ENCODE measurements around the gene NIPBL.

NIPBL gene

DNA sequence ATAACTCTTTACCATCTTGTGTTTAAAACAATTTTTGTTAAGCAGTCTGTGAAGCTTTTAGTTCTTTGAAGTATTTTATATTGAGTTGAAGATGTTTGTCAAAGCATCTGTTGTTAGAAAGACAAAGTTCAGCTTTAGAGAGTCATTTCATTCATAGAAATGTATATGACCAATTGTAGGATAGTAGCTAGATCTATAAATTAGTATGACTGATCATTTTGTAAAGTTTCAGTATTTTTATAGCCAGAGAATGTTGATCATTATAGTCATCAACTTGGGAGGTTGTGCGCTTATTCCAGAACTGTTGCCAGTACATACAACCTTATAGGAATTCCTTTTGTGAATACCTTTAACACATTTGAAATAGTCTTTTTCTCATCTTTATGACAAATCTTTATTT lies 5.2 kb downstream of the NIPBL start:
- Histone ChIP-seq H2AFZ (no peak overlapping the region), H3K4me3 (ENCODE audit: low read depth, low read length) (no peak overlapping the region), H3K4me2 (ENCODE audit: low read length) (no peak overlapping the region), H3K79me2 (peaks cover 45% of the 10 kb centered on the region), H3K36me3 (ENCODE audit: control insufficient read depth, insufficient read depth, low read length) (no peaks in the 10 kb centered on the region), H3K27me3 (ENCODE audit: control insufficient read depth, insufficient read depth, low read length) (no peaks in the 10 kb centered on the region), H3K9ac (no peak overlapping the region), H3K9me3 (ENCODE audit: control insufficient read depth, low read length) (no peaks in the 10 kb centered on the region), H3K4me1 (peaks cover 3% of the 10 kb centered on the region), H3K27ac (no peak overlapping the region)
- TF ChIP-seq, protein P1, sequence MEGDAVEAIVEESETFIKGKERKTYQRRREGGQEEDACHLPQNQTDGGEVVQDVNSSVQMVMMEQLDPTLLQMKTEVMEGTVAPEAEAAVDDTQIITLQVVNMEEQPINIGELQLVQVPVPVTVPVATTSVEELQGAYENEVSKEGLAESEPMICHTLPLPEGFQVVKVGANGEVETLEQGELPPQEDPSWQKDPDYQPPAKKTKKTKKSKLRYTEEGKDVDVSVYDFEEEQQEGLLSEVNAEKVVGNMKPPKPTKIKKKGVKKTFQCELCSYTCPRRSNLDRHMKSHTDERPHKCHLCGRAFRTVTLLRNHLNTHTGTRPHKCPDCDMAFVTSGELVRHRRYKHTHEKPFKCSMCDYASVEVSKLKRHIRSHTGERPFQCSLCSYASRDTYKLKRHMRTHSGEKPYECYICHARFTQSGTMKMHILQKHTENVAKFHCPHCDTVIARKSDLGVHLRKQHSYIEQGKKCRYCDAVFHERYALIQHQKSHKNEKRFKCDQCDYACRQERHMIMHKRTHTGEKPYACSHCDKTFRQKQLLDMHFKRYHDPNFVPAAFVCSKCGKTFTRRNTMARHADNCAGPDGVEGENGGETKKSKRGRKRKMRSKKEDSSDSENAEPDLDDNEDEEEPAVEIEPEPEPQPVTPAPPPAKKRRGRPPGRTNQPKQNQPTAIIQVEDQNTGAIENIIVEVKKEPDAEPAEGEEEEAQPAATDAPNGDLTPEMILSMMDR (IDR thresholded peaks at IDR 0.05), result no peak

DNA sequence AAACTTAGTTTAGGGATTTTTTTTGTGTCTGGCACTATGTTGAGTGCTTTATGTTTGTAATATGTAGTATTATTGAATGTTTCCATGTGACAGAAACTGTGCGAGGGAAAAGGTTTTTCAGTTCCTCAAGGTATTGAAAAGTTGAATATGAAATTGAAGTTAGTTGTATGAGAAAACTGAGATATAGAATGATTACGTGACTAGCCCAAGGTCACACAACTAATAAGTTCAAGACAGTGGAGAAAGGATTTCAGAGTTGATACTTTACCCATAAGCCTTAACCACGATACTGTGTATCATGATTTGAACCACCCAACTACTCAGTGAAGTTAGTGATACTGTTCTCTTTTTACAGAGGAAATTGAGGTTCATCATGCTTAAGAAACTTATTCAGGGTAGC lies 5.7 kb downstream of the NIPBL start:
- Histone ChIP-seq H3K9me3 (ENCODE audit: control insufficient read depth, low read length) (no peaks in the 10 kb centered on the region), H3K9ac (no peak overlapping the region), H3K4me1 (peaks cover 3% of the 10 kb centered on the region), H3K79me2 (peaks cover 49% of the 10 kb centered on the region), H3K27ac (no peak overlapping the region), H3K4me3 (ENCODE audit: low read depth, low read length) (no peak overlapping the region), H3K36me3 (ENCODE audit: control insufficient read depth, insufficient read depth, low read length) (no peaks in the 10 kb centered on the region), H2AFZ (no peak overlapping the region), H3K4me2 (ENCODE audit: low read length) (no peak overlapping the region), H3K27me3 (ENCODE audit: control insufficient read depth, insufficient read depth, low read length) (no peaks in the 10 kb centered on the region)
- TF ChIP-seq, protein P1 (IDR thresholded peaks at IDR 0.05), result no peak

- Histone ChIP-seq H3K4me3 (ENCODE audit: low read depth, low read length) (no peak overlapping the region), H3K27ac (no peak overlapping the region), H3K9me3 (ENCODE audit: control insufficient read depth, low read length) (no peaks in the 10 kb centered on the region), H3K27me3 (ENCODE audit: control insufficient read depth, insufficient read depth, low read length) (no peaks in the 10 kb centered on the region), H3K9ac (no peak overlapping the region), H3K4me2 (ENCODE audit: low read length) (no peak overlapping the region), H3K36me3 (ENCODE audit: control insufficient read depth, insufficient read depth, low read length) (no peaks in the 10 kb centered on the region), H3K4me1 (peaks cover 3% of the 10 kb centered on the region), H3K79me2 (peaks cover 53% of the 10 kb centered on the region), H2AFZ (no peak overlapping the region)
- TF ChIP-seq, protein P1 (IDR thresholded peaks at IDR 0.05), result no peak
These were observed 7.4 kb downstream of the NIPBL start for GRCh38 chr5:36883894-36884462.

GRCh38 chr5:36885149-36885548 lies 8.6 kb downstream of the NIPBL start:
- no peaks in the 10 kb centered on the region for H3K4me1 ChIP-seq
- H3K79me2 ChIP-seq, result peaks cover 57% of the 10 kb centered on the region
- H3K4me3 ChIP-seq (ENCODE audit: low read depth, low read length), result no peak overlapping the region
- no peak overlapping the region for H3K9ac ChIP-seq
- H3K27me3 ChIP-seq (ENCODE audit: control insufficient read depth, insufficient read depth, low read length), result no peaks in the 10 kb centered on the region
- no peaks in the 10 kb centered on the region for H3K9me3 ChIP-seq (ENCODE audit: control insufficient read depth, low read length)
- no peak overlapping the region for H3K27ac ChIP-seq
- H3K4me2 ChIP-seq (ENCODE audit: low read length), result no peak overlapping the region
- no peak overlapping the region for H2AFZ ChIP-seq
- no peaks in the 10 kb centered on the region for H3K36me3 ChIP-seq (ENCODE audit: control insufficient read depth, insufficient read depth, low read length)
- TF ChIP-seq, protein P1 (IDR thresholded peaks at IDR 0.05), result no peak

All from parathyroid adenoma (tissue), 2 donors.